ENCODE measurements around the gene RASSF7. TPM values are rescaled to one million over a fixed set of nuclear protein-coding genes. Genes with fewer than 3 reads are reported as not detected.

Gene RASSF7
- total and polyA plus RNA-seq, 8 donors = 16.7 to 330 (median 94.9) TPM

- Histone ChIP-seq H3K27ac (peak overlapping the region; percentile 82 to 94 (median 90)), H3K9me3 (no peaks in the 10 kb centered on the region), H3K27me3 (peaks cover 0 to 9% (median 0%) of the 10 kb centered on the region in 3 donors), H3K36me3 (peaks cover 0 to 16% (median 7%) of the 10 kb centered on the region in 4 donors), H3K4me1 (peaks cover 19 to 44% (median 42%) of the 10 kb centered on the region in 4 donors), H3K4me3 (peak overlapping the region; percentile 62 to 69 (median 64))
- TF ChIP-seq CTCF (IDR thresholded peaks at IDR 0.05) (no peak), EP300 (IDR thresholded peaks at IDR 0.05) (no peak), POLR2AphosphoS5 (IDR thresholded peaks at IDR 0.05) (no peak), POLR2A (IDR thresholded peaks at IDR 0.05) (no peak)
- no peak for DNase-seq
- intact Hi-C loops (cut with DNase I; ENCODE audit: low total_unique reads) = no loop called here
- WGBS, 5 donors = 12 to 31% (median 22%) methylated on average over 12 to 41 of the region's 41 CpGs
These were observed 7.0 kb downstream of the RASSF7 start for GRCh38 chr11:567629-568292.

GRCh38 chr11:568306-569157 lies 7.8 kb downstream of the RASSF7 start:
- WGBS, 5 donors = 0 to 1% (median 1%) methylated on average over 23 to 123 of the region's 123 CpGs
- Histone ChIP-seq H3K4me1 (peaks cover 13 to 36% (median 34%) of the 10 kb centered on the region in 4 donors), H3K4me3 (peak overlapping the region; percentile 62 to 69 (median 64)), H3K27me3 (peaks cover 0 to 9% (median 0%) of the 10 kb centered on the region in 3 donors), H3K36me3 (peaks cover 0 to 9% (median 3%) of the 10 kb centered on the region in 4 donors), H3K9me3 (no peaks in the 10 kb centered on the region), H3K27ac (peak overlapping the region; percentile 82 to 94 (median 90))
- TF ChIP-seq EP300 (IDR thresholded peaks at IDR 0.05) (no peak), POLR2A (IDR thresholded peaks at IDR 0.05) (no peak), POLR2AphosphoS5 (IDR thresholded peaks at IDR 0.05) (peak; percentile 24 to 57 (median 31)), CTCF (IDR thresholded peaks at IDR 0.05) (no peak)
- DNase-seq = peak; percentile 96 to 98
- intact Hi-C loops (cut with DNase I; ENCODE audit: low total_unique reads) = no loop called here

- intact Hi-C loops (cut with DNase I; ENCODE audit: low total_unique reads) = no loop called here
- H3K27ac ChIP-seq = peak overlapping the region; percentile 80 to 92 (median 89)
- WGBS, 5 donors = 26 to 50% (median 30%) methylated on average over 23 to 36 of the region's 36 CpGs
These were observed 8.6 kb downstream of the RASSF7 start for GRCh38 chr11:569158-569885.

GRCh38 chr11:571802-572185 lies 11.0 kb downstream of the RASSF7 start:
- no peak overlapping the region for H3K27ac ChIP-seq
- WGBS, 5 donors = 71 to 82% (median 79%) methylated on average over 8 of the region's 8 CpGs
- no peak for TF ChIP-seq POLR2A (IDR thresholded peaks at IDR 0.05)
- TF ChIP-seq EP300 (IDR thresholded peaks at IDR 0.05) = no peak
- TF ChIP-seq CTCF (IDR thresholded peaks at IDR 0.05) = no peak
- TF ChIP-seq POLR2AphosphoS5 (IDR thresholded peaks at IDR 0.05) = no peak
- H3K27me3 ChIP-seq = peaks cover 0 to 21% (median 4%) of the 10 kb centered on the region in 3 donors
- intact Hi-C loops (cut with DNase I; ENCODE audit: low total_unique reads) = loop anchor here (5.0 kb wide), 1 partner anchor 49 kb away; no protein-coding TSS in a partner anchor
- DNase-seq = no peak
- no peaks in the 10 kb centered on the region for H3K36me3 ChIP-seq
- peaks cover 24 to 41% (median 38%) of the 10 kb centered on the region in 4 donors for H3K4me1 ChIP-seq
- H3K4me3 ChIP-seq = no peak overlapping the region
- H3K9me3 ChIP-seq = no peaks in the 10 kb centered on the region

More at GRCh38 chr11:569158-569885, 8.6 kb downstream of the RASSF7 start:
- H3K4me3 ChIP-seq = peak overlapping the region; percentile 62 to 69 (median 64)
- H3K4me1 ChIP-seq = peaks cover 13 to 34% (median 30%) of the 10 kb centered on the region in 4 donors
- no peaks in the 10 kb centered on the region for H3K9me3 ChIP-seq
- H3K27me3 ChIP-seq = peaks cover 0 to 10% (median 0%) of the 10 kb centered on the region in 3 donors
- no peak for TF ChIP-seq EP300 (IDR thresholded peaks at IDR 0.05)
- DNase-seq = peak in 1 of 2 donors; percentile 49
- H3K36me3 ChIP-seq = peaks cover 0 to under 1% (median 0%) of the 10 kb centered on the region in 4 donors
